HepG2 (cell line): ENCODE measurements around the gene TMEM151A. TPM values are rescaled to one million over a fixed set of nuclear protein-coding genes. Genes with fewer than 3 reads are reported as not detected.

Source experiments
- CEBPG ChIP-seq: IDR thresholded peaks from 2 replicates; pipeline ENCODE4 v1.6.1; 2016
- CREB1 ChIP-seq, 2 experiments: fragments of 450-650 bp in 1 of 2; IDR thresholded peaks; 2 replicates each; pipeline ENCODE4 v1.6.1; 2016 to 2017; ENCODE audit warnings: control low read depth in 1 of 2, mild to moderate bottlenecking in 1 of 2, missing compliant biosample characterization in 1 of 2, missing genetic modification characterization in 1 of 2
- GABPB1 ChIP-seq: IDR thresholded peaks from 2 replicates; pipeline ENCODE4 v1.6.1; 2016; ENCODE audit warnings: mild to moderate bottlenecking, missing genetic modification reagents, moderate library complexity, missing compliant biosample characterization
- JARID2 ChIP-seq: sonication (generic); formaldehyde crosslinking; IDR thresholded peaks from 2 replicates; pipeline ENCODE4 v1.8.1; 2023; ENCODE audit warnings: missing genetic modification reagents, inconsistent platforms; ENCODE audit not compliant: insufficient replicate concordance
- MEF2D ChIP-seq: sonication (generic); formaldehyde crosslinking; IDR thresholded peaks from 2 replicates; pipeline ENCODE4 v1.5.1; 2020; ENCODE audit warnings: mild to moderate bottlenecking, missing genetic modification reagents
- MEIS1 ChIP-seq: sonication (generic); formaldehyde crosslinking; IDR thresholded peaks from 2 replicates; pipeline ENCODE4 v1.9.0; 2021; ENCODE audit warnings: mild to moderate bottlenecking, missing genetic modification reagents, moderate library complexity, borderline replicate concordance
- ZNF891 ChIP-seq: sonication (generic); formaldehyde crosslinking; IDR thresholded peaks from 2 replicates; pipeline ENCODE4 v1.5.0; 2020; ENCODE audit warnings: mild to moderate bottlenecking, missing genetic modification reagents
- polyA plus RNA-seq, 8 experiments: library from polyadenylated mRNA; depleted of rRNA in 3 of 8; stranded (reverse) in 7 of 8; unstranded in 1 of 8; fragments of >200 nt; fragmentation: Illumina TruSeq in 4 of 8; extraction: Trizol in 4 of 8; gene quantifications; 2 replicates each; pipeline versions ENCODE4 v1.2.1 to v1.2.3, GENCODE V29; 2011 to 2016; ENCODE audit warnings: low read depth in 4 of 8, missing spikeins in 1 of 8, mixed read lengths in 1 of 8; ENCODE audit not compliant: insufficient read depth in 1 of 8
- total RNA-seq, 5 experiments: library from RNA; depleted of rRNA; stranded (reverse); fragments of >200 nt; fragmentation: Illumina TruSeq; extraction: Trizol; gene quantifications; 2 replicates each; pipeline ENCODE4 v1.2.3, GENCODE V29; 2016; ENCODE audit warnings: low read depth in 1 of 5
- TF ChIP-seq, protein P1 (sequence below): sonication (generic); formaldehyde crosslinking; IDR thresholded peaks from 2 replicates; pipeline ENCODE4 v1.5.0; 2020; ENCODE audit warnings: missing genetic modification reagents
- TF ChIP-seq, protein P2 (sequence below): sonication (generic); formaldehyde crosslinking; conservative IDR thresholded peaks from 2 replicates; pipeline ENCODE4 v1.8.0; 2022; ENCODE audit warnings: mild to moderate bottlenecking, moderate library complexity, missing genetic modification reagents
- TF ChIP-seq, protein P3 (sequence below): sonication (generic); formaldehyde crosslinking; IDR thresholded peaks from 2 replicates; pipeline ENCODE4 v1.8.1; 2022; ENCODE audit warnings: low read depth, mild to moderate bottlenecking, missing genetic modification reagents

Gene TMEM151A
- total and polyA plus RNA-seq, 2 of the 13 experiments (the other 11 are each of a cell fraction or from before 2014, with no cell fraction given) = 0.18 to 0.33 TPM

DNA sequence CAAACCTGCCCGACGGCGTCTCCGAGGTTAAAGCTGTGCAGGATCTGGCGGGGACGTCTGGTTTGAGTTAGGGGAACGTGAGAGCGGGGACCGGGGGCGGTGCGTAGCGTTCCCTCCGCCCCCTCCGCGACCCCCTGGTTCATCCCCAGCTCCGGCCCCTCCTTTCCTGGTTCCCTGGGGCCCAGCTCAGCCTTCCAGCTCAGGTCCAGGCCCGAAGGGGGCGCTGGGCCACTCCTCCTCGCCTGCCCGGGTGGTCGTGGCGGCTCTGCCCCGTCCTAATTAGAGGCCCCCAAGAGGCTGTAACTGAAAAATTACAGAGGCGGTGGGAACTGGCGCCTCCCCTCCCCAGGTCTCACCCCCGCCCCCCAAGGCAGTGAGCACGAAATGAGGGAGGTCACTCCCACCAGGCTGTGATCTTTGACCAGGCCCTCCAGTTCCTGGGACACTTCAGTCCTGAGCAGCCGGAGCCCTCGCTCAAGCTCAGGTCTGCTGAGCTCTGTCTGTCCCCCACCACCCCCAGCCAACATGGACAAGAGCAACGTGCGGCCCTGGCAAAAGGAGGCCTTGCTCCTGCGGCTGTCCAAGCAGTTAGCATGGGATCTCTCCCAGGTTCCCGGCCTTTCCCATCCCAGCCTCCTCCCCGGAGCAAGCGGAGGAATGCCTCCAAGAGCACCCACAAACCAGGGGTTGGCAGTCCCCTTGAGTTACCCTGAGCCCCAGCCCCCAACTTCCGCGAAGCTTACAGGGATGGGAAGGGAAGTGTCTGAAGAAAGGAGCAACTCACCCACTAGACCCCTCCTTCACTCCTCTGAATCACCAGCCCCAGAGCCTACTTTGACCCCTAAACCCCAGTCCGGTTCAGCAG lies 21.9 kb downstream of the TMEM151A start (continued):
- TF ChIP-seq, protein P1, sequence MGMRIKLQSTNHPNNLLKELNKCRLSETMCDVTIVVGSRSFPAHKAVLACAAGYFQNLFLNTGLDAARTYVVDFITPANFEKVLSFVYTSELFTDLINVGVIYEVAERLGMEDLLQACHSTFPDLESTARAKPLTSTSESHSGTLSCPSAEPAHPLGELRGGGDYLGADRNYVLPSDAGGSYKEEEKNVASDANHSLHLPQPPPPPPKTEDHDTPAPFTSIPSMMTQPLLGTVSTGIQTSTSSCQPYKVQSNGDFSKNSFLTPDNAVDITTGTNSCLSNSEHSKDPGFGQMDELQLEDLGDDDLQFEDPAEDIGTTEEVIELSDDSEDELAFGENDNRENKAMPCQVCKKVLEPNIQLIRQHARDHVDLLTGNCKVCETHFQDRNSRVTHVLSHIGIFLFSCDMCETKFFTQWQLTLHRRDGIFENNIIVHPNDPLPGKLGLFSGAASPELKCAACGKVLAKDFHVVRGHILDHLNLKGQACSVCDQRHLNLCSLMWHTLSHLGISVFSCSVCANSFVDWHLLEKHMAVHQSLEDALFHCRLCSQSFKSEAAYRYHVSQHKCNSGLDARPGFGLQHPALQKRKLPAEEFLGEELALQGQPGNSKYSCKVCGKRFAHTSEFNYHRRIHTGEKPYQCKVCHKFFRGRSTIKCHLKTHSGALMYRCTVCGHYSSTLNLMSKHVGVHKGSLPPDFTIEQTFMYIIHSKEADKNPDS (CRISPR knock-in tag) = peak; percentile 73; the same call in 1 of the 2 replicates
- TF ChIP-seq CREB1 (IDR thresholded peaks at IDR 0.05) (no peak), CREB1 (CRISPR knock-in tag; IDR thresholded peaks at IDR 0.05) (no peak), MEF2D (CRISPR knock-in tag) (no peak; the same call in 1 of the 2 replicates), JARID2 (peak; percentile 9), CEBPG (CRISPR knock-in tag) (no peak), GABPB1 (CRISPR knock-in tag) (peak; percentile 9; the same call in 1 of the 2 replicates), MEIS1 (CRISPR knock-in tag) (no peak), ZNF891 (CRISPR knock-in tag) (0 out of 2 replicates have a peak, but pooled peaks have one; percentile 30)
- TF ChIP-seq, protein P2, sequence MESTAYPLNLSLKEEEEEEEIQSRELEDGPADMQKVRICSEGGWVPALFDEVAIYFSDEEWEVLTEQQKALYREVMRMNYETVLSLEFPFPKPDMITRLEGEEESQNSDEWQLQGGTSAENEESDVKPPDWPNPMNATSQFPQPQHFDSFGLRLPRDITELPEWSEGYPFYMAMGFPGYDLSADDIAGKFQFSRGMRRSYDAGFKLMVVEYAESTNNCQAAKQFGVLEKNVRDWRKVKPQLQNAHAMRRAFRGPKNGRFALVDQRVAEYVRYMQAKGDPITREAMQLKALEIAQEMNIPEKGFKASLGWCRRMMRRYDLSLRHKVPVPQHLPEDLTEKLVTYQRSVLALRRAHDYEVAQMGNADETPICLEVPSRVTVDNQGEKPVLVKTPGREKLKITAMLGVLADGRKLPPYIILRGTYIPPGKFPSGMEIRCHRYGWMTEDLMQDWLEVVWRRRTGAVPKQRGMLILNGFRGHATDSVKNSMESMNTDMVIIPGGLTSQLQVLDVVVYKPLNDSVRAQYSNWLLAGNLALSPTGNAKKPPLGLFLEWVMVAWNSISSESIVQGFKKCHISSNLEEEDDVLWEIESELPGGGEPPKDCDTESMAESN = 0 out of 2 replicates have a peak, but pooled peaks have one; percentile 3
- TF ChIP-seq, protein P3, sequence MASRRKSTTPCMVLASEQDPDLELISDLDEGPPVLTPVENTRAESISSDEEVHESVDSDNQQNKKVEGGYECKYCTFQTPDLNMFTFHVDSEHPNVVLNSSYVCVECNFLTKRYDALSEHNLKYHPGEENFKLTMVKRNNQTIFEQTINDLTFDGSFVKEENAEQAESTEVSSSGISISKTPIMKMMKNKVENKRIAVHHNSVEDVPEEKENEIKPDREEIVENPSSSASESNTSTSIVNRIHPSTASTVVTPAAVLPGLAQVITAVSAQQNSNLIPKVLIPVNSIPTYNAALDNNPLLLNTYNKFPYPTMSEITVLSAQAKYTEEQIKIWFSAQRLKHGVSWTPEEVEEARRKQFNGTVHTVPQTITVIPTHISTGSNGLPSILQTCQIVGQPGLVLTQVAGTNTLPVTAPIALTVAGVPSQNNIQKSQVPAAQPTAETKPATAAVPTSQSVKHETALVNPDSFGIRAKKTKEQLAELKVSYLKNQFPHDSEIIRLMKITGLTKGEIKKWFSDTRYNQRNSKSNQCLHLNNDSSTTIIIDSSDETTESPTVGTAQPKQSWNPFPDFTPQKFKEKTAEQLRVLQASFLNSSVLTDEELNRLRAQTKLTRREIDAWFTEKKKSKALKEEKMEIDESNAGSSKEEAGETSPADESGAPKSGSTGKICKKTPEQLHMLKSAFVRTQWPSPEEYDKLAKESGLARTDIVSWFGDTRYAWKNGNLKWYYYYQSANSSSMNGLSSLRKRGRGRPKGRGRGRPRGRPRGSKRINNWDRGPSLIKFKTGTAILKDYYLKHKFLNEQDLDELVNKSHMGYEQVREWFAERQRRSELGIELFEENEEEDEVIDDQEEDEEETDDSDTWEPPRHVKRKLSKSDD (CRISPR knock-in tag) = peak; percentile 64; the same call in 1 of the 2 replicates
- TF ChIP-seq, all 625 proteins: peak for 93
